Measurements from ENCODE around the gene OPTN. TPM values are rescaled to one million over a fixed set of nuclear protein-coding genes. Genes with fewer than 3 reads are reported as not detected.

The OPTN gene
- total and polyA plus RNA-seq, 2 of the 8 experiments (the other 6 are each of a cell fraction or from before 2014, with no cell fraction given) = 4.8 to 20.1 TPM

- TF ChIP-seq, protein P1, sequence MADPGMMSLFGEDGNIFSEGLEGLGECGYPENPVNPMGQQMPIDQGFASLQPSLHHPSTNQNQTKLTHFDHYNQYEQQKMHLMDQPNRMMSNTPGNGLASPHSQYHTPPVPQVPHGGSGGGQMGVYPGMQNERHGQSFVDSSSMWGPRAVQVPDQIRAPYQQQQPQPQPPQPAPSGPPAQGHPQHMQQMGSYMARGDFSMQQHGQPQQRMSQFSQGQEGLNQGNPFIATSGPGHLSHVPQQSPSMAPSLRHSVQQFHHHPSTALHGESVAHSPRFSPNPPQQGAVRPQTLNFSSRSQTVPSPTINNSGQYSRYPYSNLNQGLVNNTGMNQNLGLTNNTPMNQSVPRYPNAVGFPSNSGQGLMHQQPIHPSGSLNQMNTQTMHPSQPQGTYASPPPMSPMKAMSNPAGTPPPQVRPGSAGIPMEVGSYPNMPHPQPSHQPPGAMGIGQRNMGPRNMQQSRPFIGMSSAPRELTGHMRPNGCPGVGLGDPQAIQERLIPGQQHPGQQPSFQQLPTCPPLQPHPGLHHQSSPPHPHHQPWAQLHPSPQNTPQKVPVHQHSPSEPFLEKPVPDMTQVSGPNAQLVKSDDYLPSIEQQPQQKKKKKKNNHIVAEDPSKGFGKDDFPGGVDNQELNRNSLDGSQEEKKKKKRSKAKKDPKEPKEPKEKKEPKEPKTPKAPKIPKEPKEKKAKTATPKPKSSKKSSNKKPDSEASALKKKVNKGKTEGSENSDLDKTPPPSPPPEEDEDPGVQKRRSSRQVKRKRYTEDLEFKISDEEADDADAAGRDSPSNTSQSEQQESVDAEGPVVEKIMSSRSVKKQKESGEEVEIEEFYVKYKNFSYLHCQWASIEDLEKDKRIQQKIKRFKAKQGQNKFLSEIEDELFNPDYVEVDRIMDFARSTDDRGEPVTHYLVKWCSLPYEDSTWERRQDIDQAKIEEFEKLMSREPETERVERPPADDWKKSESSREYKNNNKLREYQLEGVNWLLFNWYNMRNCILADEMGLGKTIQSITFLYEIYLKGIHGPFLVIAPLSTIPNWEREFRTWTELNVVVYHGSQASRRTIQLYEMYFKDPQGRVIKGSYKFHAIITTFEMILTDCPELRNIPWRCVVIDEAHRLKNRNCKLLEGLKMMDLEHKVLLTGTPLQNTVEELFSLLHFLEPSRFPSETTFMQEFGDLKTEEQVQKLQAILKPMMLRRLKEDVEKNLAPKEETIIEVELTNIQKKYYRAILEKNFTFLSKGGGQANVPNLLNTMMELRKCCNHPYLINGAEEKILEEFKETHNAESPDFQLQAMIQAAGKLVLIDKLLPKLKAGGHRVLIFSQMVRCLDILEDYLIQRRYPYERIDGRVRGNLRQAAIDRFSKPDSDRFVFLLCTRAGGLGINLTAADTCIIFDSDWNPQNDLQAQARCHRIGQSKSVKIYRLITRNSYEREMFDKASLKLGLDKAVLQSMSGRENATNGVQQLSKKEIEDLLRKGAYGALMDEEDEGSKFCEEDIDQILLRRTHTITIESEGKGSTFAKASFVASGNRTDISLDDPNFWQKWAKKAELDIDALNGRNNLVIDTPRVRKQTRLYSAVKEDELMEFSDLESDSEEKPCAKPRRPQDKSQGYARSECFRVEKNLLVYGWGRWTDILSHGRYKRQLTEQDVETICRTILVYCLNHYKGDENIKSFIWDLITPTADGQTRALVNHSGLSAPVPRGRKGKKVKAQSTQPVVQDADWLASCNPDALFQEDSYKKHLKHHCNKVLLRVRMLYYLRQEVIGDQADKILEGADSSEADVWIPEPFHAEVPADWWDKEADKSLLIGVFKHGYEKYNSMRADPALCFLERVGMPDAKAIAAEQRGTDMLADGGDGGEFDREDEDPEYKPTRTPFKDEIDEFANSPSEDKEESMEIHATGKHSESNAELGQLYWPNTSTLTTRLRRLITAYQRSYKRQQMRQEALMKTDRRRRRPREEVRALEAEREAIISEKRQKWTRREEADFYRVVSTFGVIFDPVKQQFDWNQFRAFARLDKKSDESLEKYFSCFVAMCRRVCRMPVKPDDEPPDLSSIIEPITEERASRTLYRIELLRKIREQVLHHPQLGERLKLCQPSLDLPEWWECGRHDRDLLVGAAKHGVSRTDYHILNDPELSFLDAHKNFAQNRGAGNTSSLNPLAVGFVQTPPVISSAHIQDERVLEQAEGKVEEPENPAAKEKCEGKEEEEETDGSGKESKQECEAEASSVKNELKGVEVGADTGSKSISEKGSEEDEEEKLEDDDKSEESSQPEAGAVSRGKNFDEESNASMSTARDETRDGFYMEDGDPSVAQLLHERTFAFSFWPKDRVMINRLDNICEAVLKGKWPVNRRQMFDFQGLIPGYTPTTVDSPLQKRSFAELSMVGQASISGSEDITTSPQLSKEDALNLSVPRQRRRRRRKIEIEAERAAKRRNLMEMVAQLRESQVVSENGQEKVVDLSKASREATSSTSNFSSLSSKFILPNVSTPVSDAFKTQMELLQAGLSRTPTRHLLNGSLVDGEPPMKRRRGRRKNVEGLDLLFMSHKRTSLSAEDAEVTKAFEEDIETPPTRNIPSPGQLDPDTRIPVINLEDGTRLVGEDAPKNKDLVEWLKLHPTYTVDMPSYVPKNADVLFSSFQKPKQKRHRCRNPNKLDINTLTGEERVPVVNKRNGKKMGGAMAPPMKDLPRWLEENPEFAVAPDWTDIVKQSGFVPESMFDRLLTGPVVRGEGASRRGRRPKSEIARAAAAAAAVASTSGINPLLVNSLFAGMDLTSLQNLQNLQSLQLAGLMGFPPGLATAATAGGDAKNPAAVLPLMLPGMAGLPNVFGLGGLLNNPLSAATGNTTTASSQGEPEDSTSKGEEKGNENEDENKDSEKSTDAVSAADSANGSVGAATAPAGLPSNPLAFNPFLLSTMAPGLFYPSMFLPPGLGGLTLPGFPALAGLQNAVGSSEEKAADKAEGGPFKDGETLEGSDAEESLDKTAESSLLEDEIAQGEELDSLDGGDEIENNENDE (IDR thresholded peaks at IDR 0.05; ENCODE audit: insufficient replicate concordance, low read length) = no peak
- TF ChIP-seq SIX5 (IDR thresholded peaks at IDR 0.05; ENCODE audit: low read depth, low read length) (no peak), HDAC2 (IDR thresholded peaks at IDR 0.05; ENCODE audit: borderline replicate concordance in 1 of 2, low read depth in 2 of 2, low read length in 2 of 2) (no peak), USF2 (IDR thresholded peaks at IDR 0.05; ENCODE audit: low read length) (no peak), CHD2 (IDR thresholded peaks at IDR 0.05; ENCODE audit: low read length) (no peak), POLR2AphosphoS5 (IDR thresholded peaks at IDR 0.05; ENCODE audit: low read depth, low read length) (no peak), CHD1 (IDR thresholded peaks at IDR 0.05; ENCODE audit: low read depth, low read length) (no peak), CBX8 (IDR thresholded peaks at IDR 0.05; ENCODE audit: borderline replicate concordance, low read depth, low read length) (no peak), JUN (IDR thresholded peaks at IDR 0.05; ENCODE audit: low read depth, low read length) (no peak), PHF8 (conservative IDR thresholded peaks at IDR 0.05; ENCODE audit: low read depth, low read length) (no peak)
- TF ChIP-seq, protein P2, sequence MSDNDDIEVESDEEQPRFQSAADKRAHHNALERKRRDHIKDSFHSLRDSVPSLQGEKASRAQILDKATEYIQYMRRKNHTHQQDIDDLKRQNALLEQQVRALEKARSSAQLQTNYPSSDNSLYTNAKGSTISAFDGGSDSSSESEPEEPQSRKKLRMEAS (IDR thresholded peaks at IDR 0.05) = no peak
These were observed 31.9 kb upstream of the OPTN start (continued) for GRCh38 chr10:13068071-13068470.

All from H1 (cell line).